Muscle of arm (tissue), 12 donors: Measurements from ENCODE around the gene NR1D1. TPM values are rescaled to one million over a fixed set of nuclear protein-coding genes. Genes with fewer than 3 reads are reported as not detected.

Experiments
- DNase-seq: peaks from one replicate; pipeline ENCODE4 v3.0.0-alpha.2; 2013
- polyA plus RNA-seq, 12 donors: library from polyadenylated mRNA; unstranded; fragments of 120-200 nt; gene quantifications; one replicate each; pipeline ENCODE4 v1.2.1, GENCODE V29; 2013; ENCODE audit not compliant: insufficient read length in 12 of 12

The NR1D1 gene
- polyA plus RNA-seq, 12 donors: 1.7 to 12.3 (median 3.4) TPM; not detected in 2

- no peak for DNase-seq
These were observed 23.8 kb downstream of the NR1D1 start for GRCh38 chr17:40076591-40076990.

- no peak for DNase-seq
These were observed 24.4 kb downstream of the NR1D1 start for GRCh38 chr17:40075942-40076498.

GRCh38 chr17:40075201-40075941, 25.0 kb downstream of the NR1D1 start:
- no peak for DNase-seq

GRCh38 chr17:40074871-40075200, 25.6 kb downstream of the NR1D1 start:
- DNase-seq: no peak

GRCh38 chr17:40074175-40074512, 26.2 kb downstream of the NR1D1 start:
- DNase-seq: no peak

GRCh38 chr17:40073454-40074174, 26.8 kb downstream of the NR1D1 start:
- DNase-seq: no peak

GRCh38 chr17:40072735-40073346, 27.5 kb downstream of the NR1D1 start:
- DNase-seq: no peak

GRCh38 chr17:40072040-40072734, 28.2 kb downstream of the NR1D1 start:
- no peak for DNase-seq

GRCh38 chr17:40071313-40072039, 28.9 kb downstream of the NR1D1 start:
- DNase-seq: no peak

GRCh38 chr17:40070709-40071312, 29.6 kb downstream of the NR1D1 start:
- DNase-seq: no peak

GRCh38 chr17:40069751-40070708, 30.4 kb downstream of the NR1D1 start:
- DNase-seq: no peak

GRCh38 chr17:40068917-40069750, 31.3 kb downstream of the NR1D1 start:
- peak; percentile 95 for DNase-seq

- no peak for DNase-seq
These were observed 31.8 kb downstream of the NR1D1 start for GRCh38 chr17:40068584-40068916.

GRCh38 chr17:40068129-40068581, 32.2 kb downstream of the NR1D1 start:
- DNase-seq: no peak

GRCh38 chr17:40067710-40068109, 32.7 kb downstream of the NR1D1 start:
- no peak for DNase-seq

GRCh38 chr17:40065769-40066510, 34.4 kb downstream of the NR1D1 start:
- no peak for DNase-seq

GRCh38 chr17:40064971-40065768, 35.2 kb downstream of the NR1D1 start:
- DNase-seq: no peak
